GM23338 (cell line): ENCODE results near the gene SMIM15. TPM values are rescaled to one million over a fixed set of nuclear protein-coding genes. Genes with fewer than 3 reads are reported as not detected.

Source experiments
- ATAC-seq: fragments of 200-7000 bp; cut with Tn5 transposase; 3 replicates; pipeline ENCODE4 v1.9.1; 2020
- DNase-seq: peaks from one replicate; pipeline ENCODE4 v3.0.0-alpha.2; 2015; ENCODE audit warnings: low spot score
- H2AFZ ChIP-seq: fragments of 200-600 bp; sonication (generic); 2 replicates; pipeline ENCODE4 v1.8.0; 2016; ENCODE audit warnings: antibody characterized with exemption, mild to moderate bottlenecking, moderate library complexity
- H3F3A ChIP-seq: fragments of 200-600 bp; sonication (generic); replicated peaks from 2 replicates; pipeline ENCODE4 v1.8.0; 2017; ENCODE audit warnings: antibody characterized with exemption, mixed run types, low read depth
- H3K27ac ChIP-seq: fragments of 200-600 bp; sonication (generic); 2 replicates; pipeline ENCODE4 v1.6.1; 2016; ENCODE audit warnings: low read depth
- H3K27me3 ChIP-seq: fragments of 200-600 bp; sonication (generic); 2 replicates; pipeline ENCODE4 v1.8.0; 2016; ENCODE audit warnings: mild to moderate bottlenecking, mixed run types, moderate library complexity; ENCODE audit not compliant: insufficient read depth
- H3K36me3 ChIP-seq: fragments of 200-600 bp; sonication (generic); 2 replicates; pipeline ENCODE4 v1.8.0; 2016; ENCODE audit warnings: mild to moderate bottlenecking; ENCODE audit not compliant: insufficient read depth
- H3K4me1 ChIP-seq: fragments of 200-600 bp; sonication (generic); 2 replicates; pipeline ENCODE4 v1.8.0; 2016; ENCODE audit warnings: mild to moderate bottlenecking, moderate library complexity; ENCODE audit not compliant: insufficient read depth
- H3K4me2 ChIP-seq: fragments of 200-600 bp; sonication (generic); 2 replicates; pipeline ENCODE4 v1.7.1; 2017; ENCODE audit warnings: mixed run types
- H3K4me3 ChIP-seq: fragments of 200-600 bp; sonication (generic); 2 replicates; pipeline ENCODE4 v1.6.1; 2016; ENCODE audit warnings: mixed run types
- H3K79me2 ChIP-seq: fragments of 200-600 bp; sonication (generic); replicated peaks from 2 replicates; pipeline ENCODE4 v1.8.0; 2017; ENCODE audit warnings: mild to moderate bottlenecking; ENCODE audit not compliant: insufficient read depth
- H3K9me2 ChIP-seq: fragments of 200-600 bp; sonication (generic); 2 replicates; pipeline ENCODE4 v1.8.0; 2017; ENCODE audit not compliant: insufficient read depth
- H4K20me1 ChIP-seq: fragments of 200-600 bp; sonication (generic); replicated peaks from 2 replicates; pipeline ENCODE4 v1.8.0; 2017; ENCODE audit warnings: mild to moderate bottlenecking; ENCODE audit not compliant: insufficient read depth
- H3K27ac Mint-ChIP-seq: 2 replicates; pipeline ENCODE4 v1.8.0; 2020; ENCODE audit warnings: inconsistent platforms, mild to moderate bottlenecking, moderate library complexity, mixed read lengths
- H3K27me3 Mint-ChIP-seq: 3 replicates; pipeline ENCODE4 v1.8.0; 2022; ENCODE audit warnings: low read depth, mild to moderate bottlenecking, moderate library complexity, mixed read lengths, inconsistent platforms; ENCODE audit not compliant: insufficient read depth, poor library complexity
- H3K36me3 Mint-ChIP-seq: 3 replicates; pipeline ENCODE4 v1.8.0; 2021; ENCODE audit warnings: low read depth, mild to moderate bottlenecking, inconsistent platforms, moderate library complexity, mixed read lengths
- H3K4me1 Mint-ChIP-seq: 3 replicates; pipeline ENCODE4 v1.8.0; 2020; ENCODE audit warnings: mild to moderate bottlenecking, inconsistent platforms, mixed read lengths
- H3K4me3 Mint-ChIP-seq: 3 replicates; pipeline ENCODE4 v1.8.0; 2021; ENCODE audit warnings: moderate library complexity, mild to moderate bottlenecking, inconsistent platforms, mixed read lengths
- H3K9me3 Mint-ChIP-seq: 3 replicates; pipeline ENCODE4 v1.8.0; 2020; ENCODE audit warnings: moderate library complexity, mild to moderate bottlenecking, inconsistent platforms, mixed read lengths
- CREB1 ChIP-seq: fragments of 250-450 bp; sonication (Bioruptor Pico); IDR thresholded peaks from 2 replicates; pipeline ENCODE4 v1.5.0; 2020; ENCODE audit warnings: low read depth, mild to moderate bottlenecking, moderate library complexity
- EZH2phosphoT487 ChIP-seq: fragments of 200-600 bp; sonication (generic); IDR thresholded peaks from one replicate; pipeline ENCODE4 v1.8.1; 2018; ENCODE audit warnings: antibody characterized with exemption; ENCODE audit not compliant: unreplicated experiment
- JUNB ChIP-seq: IDR thresholded peaks from one replicate; pipeline ENCODE4 v1.6.1; 2016; ENCODE audit warnings: antibody characterized with exemption; ENCODE audit not compliant: unreplicated experiment
- NANOG ChIP-seq: IDR thresholded peaks from 2 replicates; pipeline ENCODE4 v1.6.1; 2016; ENCODE audit warnings: antibody characterized with exemption, borderline replicate concordance
- POLR2AphosphoS5 ChIP-seq: IDR thresholded peaks from 2 replicates; pipeline ENCODE4 v1.6.1; 2016; ENCODE audit warnings: antibody characterized with exemption, low read depth
- STAT1 ChIP-seq: IDR thresholded peaks from one replicate; pipeline ENCODE4 v1.6.1; 2016; ENCODE audit warnings: antibody characterized with exemption; ENCODE audit not compliant: unreplicated experiment
- ZNF114 ChIP-seq: fragments of 250-450 bp; sonication (Bioruptor Pico); IDR thresholded peaks from 2 replicates; pipeline ENCODE4 v1.5.0; 2020; ENCODE audit warnings: mild to moderate bottlenecking, moderate library complexity
- polyA plus RNA-seq: library from polyadenylated mRNA; unstranded; fragments of >200 nt; fragmentation: Nextera tagmentation; extraction: Ambion mirVana; gene quantifications from 2 replicates; pipeline ENCODE4 v1.2.1, GENCODE V29; 2016
- total RNA-seq: library from RNA; depleted of rRNA; stranded (reverse); fragments of >200 nt; shearing (Covaris generic); gene quantifications from 2 replicates; pipeline ENCODE4 v1.2.3, GENCODE V29; 2014
- TF ChIP-seq, protein P1 (sequence below): fragments of 250-450 bp; sonication (Bioruptor Pico); IDR thresholded peaks from 2 replicates; pipeline ENCODE4 v1.5.0; 2020; ENCODE audit warnings: mild to moderate bottlenecking, moderate library complexity
- TF ChIP-seq, protein P2 (sequence below): IDR thresholded peaks from one replicate; pipeline ENCODE4 v1.6.1; 2018; ENCODE audit warnings: antibody characterized with exemption; ENCODE audit not compliant: unreplicated experiment
- TF ChIP-seq, protein P3 (sequence below): IDR thresholded peaks from 2 replicates; pipeline ENCODE4 v1.6.1; 2016; ENCODE audit warnings: antibody characterized with exemption

Gene SMIM15
- total and polyA plus RNA-seq, 2 experiments from 2014 or later, result 33.4 to 53.9 TPM

DNA sequence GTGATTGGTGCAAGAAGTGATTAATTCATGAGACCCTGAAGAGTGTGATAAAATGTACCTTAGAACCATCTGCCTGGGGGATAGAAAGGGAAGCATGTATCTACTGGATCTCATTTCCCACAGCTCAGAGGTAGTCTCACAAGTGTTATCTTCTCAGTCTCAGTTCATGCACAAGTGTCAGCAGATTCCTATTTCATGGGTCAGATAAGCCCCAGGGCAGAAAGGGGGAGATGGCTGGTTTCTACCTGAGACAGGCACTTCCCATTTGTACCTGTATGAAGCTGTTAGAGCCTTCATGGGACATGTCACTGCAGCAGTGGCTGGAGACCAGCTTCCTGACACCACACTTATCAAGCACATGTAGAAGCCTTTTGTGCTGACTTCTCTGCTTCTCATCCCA, 45.6 kb upstream of the SMIM15 start (continued):
- TF ChIP-seq, protein P1, sequence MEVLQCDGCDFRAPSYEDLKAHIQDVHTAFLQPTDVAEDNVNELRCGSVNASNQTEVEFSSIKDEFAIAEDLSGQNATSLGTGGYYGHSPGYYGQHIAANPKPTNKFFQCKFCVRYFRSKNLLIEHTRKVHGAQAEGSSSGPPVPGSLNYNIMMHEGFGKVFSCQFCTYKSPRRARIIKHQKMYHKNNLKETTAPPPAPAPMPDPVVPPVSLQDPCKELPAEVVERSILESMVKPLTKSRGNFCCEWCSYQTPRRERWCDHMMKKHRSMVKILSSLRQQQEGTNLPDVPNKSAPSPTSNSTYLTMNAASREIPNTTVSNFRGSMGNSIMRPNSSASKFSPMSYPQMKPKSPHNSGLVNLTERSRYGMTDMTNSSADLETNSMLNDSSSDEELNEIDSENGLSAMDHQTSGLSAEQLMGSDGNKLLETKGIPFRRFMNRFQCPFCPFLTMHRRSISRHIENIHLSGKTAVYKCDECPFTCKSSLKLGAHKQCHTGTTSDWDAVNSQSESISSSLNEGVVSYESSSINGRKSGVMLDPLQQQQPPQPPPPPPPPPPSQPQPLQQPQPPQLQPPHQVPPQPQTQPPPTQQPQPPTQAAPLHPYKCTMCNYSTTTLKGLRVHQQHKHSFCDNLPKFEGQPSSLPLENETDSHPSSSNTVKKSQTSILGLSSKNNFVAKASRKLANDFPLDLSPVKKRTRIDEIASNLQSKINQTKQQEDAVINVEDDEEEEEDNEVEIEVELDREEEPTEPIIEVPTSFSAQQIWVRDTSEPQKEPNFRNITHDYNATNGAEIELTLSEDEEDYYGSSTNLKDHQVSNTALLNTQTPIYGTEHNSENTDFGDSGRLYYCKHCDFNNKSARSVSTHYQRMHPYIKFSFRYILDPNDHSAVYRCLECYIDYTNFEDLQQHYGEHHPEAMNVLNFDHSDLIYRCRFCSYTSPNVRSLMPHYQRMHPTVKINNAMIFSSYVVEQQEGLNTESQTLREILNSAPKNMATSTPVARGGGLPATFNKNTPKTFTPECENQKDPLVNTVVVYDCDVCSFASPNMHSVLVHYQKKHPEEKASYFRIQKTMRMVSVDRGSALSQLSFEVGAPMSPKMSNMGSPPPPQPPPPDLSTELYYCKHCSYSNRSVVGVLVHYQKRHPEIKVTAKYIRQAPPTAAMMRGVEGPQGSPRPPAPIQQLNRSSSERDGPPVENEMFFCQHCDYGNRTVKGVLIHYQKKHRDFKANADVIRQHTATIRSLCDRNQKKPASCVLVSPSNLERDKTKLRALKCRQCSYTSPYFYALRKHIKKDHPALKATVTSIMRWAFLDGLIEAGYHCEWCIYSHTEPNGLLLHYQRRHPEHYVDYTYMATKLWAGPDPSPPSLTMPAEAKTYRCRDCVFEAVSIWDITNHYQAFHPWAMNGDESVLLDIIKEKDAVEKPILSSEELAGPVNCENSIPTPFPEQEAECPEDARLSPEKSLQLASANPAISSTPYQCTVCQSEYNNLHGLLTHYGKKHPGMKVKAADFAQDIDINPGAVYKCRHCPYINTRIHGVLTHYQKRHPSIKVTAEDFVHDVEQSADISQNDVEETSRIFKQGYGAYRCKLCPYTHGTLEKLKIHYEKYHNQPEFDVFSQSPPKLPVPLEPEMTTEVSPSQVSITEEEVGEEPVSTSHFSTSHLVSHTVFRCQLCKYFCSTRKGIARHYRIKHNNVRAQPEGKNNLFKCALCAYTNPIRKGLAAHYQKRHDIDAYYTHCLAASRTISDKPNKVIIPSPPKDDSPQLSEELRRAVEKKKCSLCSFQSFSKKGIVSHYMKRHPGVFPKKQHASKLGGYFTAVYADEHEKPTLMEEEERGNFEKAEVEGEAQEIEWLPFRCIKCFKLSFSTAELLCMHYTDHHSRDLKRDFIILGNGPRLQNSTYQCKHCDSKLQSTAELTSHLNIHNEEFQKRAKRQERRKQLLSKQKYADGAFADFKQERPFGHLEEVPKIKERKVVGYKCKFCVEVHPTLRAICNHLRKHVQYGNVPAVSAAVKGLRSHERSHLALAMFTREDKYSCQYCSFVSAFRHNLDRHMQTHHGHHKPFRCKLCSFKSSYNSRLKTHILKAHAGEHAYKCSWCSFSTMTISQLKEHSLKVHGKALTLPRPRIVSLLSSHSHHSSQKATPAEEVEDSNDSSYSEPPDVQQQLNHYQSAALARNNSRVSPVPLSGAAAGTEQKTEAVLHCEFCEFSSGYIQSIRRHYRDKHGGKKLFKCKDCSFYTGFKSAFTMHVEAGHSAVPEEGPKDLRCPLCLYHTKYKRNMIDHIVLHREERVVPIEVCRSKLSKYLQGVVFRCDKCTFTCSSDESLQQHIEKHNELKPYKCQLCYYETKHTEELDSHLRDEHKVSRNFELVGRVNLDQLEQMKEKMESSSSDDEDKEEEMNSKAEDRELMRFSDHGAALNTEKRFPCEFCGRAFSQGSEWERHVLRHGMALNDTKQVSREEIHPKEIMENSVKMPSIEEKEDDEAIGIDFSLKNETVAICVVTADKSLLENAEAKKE (CRISPR knock-in tag), result no peak
- TF ChIP-seq, protein P2, sequence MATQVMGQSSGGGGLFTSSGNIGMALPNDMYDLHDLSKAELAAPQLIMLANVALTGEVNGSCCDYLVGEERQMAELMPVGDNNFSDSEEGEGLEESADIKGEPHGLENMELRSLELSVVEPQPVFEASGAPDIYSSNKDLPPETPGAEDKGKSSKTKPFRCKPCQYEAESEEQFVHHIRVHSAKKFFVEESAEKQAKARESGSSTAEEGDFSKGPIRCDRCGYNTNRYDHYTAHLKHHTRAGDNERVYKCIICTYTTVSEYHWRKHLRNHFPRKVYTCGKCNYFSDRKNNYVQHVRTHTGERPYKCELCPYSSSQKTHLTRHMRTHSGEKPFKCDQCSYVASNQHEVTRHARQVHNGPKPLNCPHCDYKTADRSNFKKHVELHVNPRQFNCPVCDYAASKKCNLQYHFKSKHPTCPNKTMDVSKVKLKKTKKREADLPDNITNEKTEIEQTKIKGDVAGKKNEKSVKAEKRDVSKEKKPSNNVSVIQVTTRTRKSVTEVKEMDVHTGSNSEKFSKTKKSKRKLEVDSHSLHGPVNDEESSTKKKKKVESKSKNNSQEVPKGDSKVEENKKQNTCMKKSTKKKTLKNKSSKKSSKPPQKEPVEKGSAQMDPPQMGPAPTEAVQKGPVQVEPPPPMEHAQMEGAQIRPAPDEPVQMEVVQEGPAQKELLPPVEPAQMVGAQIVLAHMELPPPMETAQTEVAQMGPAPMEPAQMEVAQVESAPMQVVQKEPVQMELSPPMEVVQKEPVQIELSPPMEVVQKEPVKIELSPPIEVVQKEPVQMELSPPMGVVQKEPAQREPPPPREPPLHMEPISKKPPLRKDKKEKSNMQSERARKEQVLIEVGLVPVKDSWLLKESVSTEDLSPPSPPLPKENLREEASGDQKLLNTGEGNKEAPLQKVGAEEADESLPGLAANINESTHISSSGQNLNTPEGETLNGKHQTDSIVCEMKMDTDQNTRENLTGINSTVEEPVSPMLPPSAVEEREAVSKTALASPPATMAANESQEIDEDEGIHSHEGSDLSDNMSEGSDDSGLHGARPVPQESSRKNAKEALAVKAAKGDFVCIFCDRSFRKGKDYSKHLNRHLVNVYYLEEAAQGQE, result no peak
- TF ChIP-seq STAT1, result no peak

DNA sequence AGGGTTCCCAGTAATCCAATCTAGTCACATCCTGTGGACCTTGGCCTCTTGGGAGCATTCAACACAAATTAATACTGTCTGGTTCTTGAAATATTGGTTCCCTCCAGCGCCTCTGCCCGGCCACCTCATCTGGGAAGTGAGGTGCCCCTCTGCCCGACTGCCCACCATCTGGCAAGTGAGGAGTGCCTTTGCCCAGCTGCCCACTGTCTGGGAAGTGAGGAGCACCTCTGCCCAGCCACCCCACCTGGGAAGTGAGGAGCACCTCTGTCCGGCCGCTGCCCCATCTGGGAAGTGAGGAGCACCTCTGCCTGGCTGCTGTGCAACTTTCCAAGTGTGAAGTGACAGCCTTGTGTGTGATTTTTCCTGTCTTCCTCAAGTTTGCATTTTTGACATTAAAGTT, 42.7 kb upstream of the SMIM15 start:
- no peak for DNase-seq
- Mint-ChIP-seq H3K9me3 (peaks cover 42% of the 10 kb centered on the region), H3K4me1 (no peaks in the 10 kb centered on the region), H3K4me3 (no peak overlapping the region), H3K36me3 (peaks cover 36% of the 10 kb centered on the region), H3K27ac (no peak overlapping the region), H3K27me3 (peaks cover 2% of the 10 kb centered on the region)
- no peaks in the 10 kb centered on the region for H4K20me1 ChIP-seq
- no peaks in the 10 kb centered on the region for H3K36me3 ChIP-seq
- H2AFZ ChIP-seq, result no peak overlapping the region
- H3F3A ChIP-seq, result no peaks in the 10 kb centered on the region
- no peaks in the 10 kb centered on the region for H3K79me2 ChIP-seq
- no peaks in the 10 kb centered on the region for H3K9me2 ChIP-seq
- H3K27ac ChIP-seq, result no peak overlapping the region
- no peaks in the 10 kb centered on the region for H3K27me3 ChIP-seq
- no peak for ATAC-seq
- no peaks in the 10 kb centered on the region for H3K4me1 ChIP-seq
- H3K4me3 ChIP-seq, result no peak overlapping the region
- H3K4me2 ChIP-seq, result no peak overlapping the region
- TF ChIP-seq EZH2phosphoT487 (no peak), ZNF114 (CRISPR knock-in tag) (no peak), NANOG (no peak), CREB1 (CRISPR knock-in tag) (no peak), JUNB (no peak), STAT1 (no peak), POLR2AphosphoS5 (no peak)
- TF ChIP-seq, protein P3, sequence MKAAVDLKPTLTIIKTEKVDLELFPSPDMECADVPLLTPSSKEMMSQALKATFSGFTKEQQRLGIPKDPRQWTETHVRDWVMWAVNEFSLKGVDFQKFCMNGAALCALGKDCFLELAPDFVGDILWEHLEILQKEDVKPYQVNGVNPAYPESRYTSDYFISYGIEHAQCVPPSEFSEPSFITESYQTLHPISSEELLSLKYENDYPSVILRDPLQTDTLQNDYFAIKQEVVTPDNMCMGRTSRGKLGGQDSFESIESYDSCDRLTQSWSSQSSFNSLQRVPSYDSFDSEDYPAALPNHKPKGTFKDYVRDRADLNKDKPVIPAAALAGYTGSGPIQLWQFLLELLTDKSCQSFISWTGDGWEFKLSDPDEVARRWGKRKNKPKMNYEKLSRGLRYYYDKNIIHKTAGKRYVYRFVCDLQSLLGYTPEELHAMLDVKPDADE, result no peak
